T-helper 1 cell treated with Interleukin-12 subunit alpha and Interleukin-12 subunit beta and Interleukin-4 antibody, amounts not matched to agents 30 μg/mL and 1 μg/mL, for 36 hours (primary cell): ENCODE measurements around the gene FHAD1.

Experiments used
- H3K27ac Mint-ChIP-seq: one replicate; pipeline ENCODE4 v1.8.0; 2021; ENCODE audit warnings: mild to moderate bottlenecking, mixed read lengths
- H3K27me3 Mint-ChIP-seq: one replicate; pipeline ENCODE4 v1.8.0; 2021; ENCODE audit warnings: low read depth, mixed read lengths
- H3K36me3 Mint-ChIP-seq: one replicate; pipeline ENCODE4 v1.8.0; 2021; ENCODE audit warnings: low read depth, mixed read lengths
- H3K4me1 Mint-ChIP-seq: one replicate; pipeline ENCODE4 v1.8.0; 2021; ENCODE audit warnings: low read depth, mixed read lengths
- H3K4me3 Mint-ChIP-seq: one replicate; pipeline ENCODE4 v1.8.0; 2021; ENCODE audit warnings: mild to moderate bottlenecking, moderate library complexity, mixed read lengths
- H3K9me3 Mint-ChIP-seq: one replicate; pipeline ENCODE4 v1.8.0; 2021; ENCODE audit warnings: mixed read lengths

FHAD1 gene

GRCh38 chr1:15405106-15405850, 158.3 kb downstream of the FHAD1 start:
- Mint-ChIP-seq H3K27me3 (peaks cover 43% of the 10 kb centered on the region), H3K9me3 (no peaks in the 10 kb centered on the region), H3K36me3 (peaks cover 1% of the 10 kb centered on the region), H3K27ac (no peak overlapping the region), H3K4me1 (peaks cover 14% of the 10 kb centered on the region), H3K4me3 (no peak overlapping the region)

GRCh38 chr1:15406614-15407559, 159.9 kb downstream of the FHAD1 start:
- peaks cover 15% of the 10 kb centered on the region for H3K4me1 Mint-ChIP-seq
- H3K36me3 Mint-ChIP-seq, result peaks cover 7% of the 10 kb centered on the region
- no peak overlapping the region for H3K4me3 Mint-ChIP-seq
- peaks cover 41% of the 10 kb centered on the region for H3K27me3 Mint-ChIP-seq
- no peak overlapping the region for H3K27ac Mint-ChIP-seq
- no peaks in the 10 kb centered on the region for H3K9me3 Mint-ChIP-seq

- H3K4me1 Mint-ChIP-seq, result peaks cover 22% of the 10 kb centered on the region
- H3K27ac Mint-ChIP-seq, result no peak overlapping the region
- H3K36me3 Mint-ChIP-seq, result peaks cover 14% of the 10 kb centered on the region
- H3K27me3 Mint-ChIP-seq, result peaks cover 41% of the 10 kb centered on the region
- H3K9me3 Mint-ChIP-seq, result no peaks in the 10 kb centered on the region
- H3K4me3 Mint-ChIP-seq, result no peak overlapping the region
Observed at GRCh38 chr1:15407580-15407979, 160.6 kb downstream of the FHAD1 start.

- Mint-ChIP-seq H3K9me3 (no peaks in the 10 kb centered on the region), H3K4me1 (peaks cover 24% of the 10 kb centered on the region), H3K4me3 (peak overlapping the region; percentile 72), H3K27me3 (peaks cover 41% of the 10 kb centered on the region), H3K27ac (peak overlapping the region; percentile 83), H3K36me3 (peaks cover 19% of the 10 kb centered on the region)
Observed at GRCh38 chr1:15408890-15409387, 161.9 kb downstream of the FHAD1 start.

GRCh38 chr1:15409388-15410222, 162.6 kb downstream of the FHAD1 start, which contains the start of gene EFHD2:
EFHD2 (plus strand) TSS chr1:15409888; CDS start chr1:15409972, 84 bp downstream.
- Mint-ChIP-seq H3K27me3 (peaks cover 41% of the 10 kb centered on the region), H3K27ac (peak within 1 kb of the TSS; percentile 87), H3K36me3 (peaks cover 25% of the 10 kb centered on the region), H3K4me3 (peak within 1 kb of the TSS; percentile 96), H3K4me1 (peaks cover 29% of the 10 kb centered on the region), H3K9me3 (no peaks in the 10 kb centered on the region)

GRCh38 chr1:15410223-15410883, 163.3 kb downstream of the FHAD1 start:
- peaks cover 37% of the 10 kb centered on the region for H3K27me3 Mint-ChIP-seq
- H3K36me3 Mint-ChIP-seq, result peaks cover 32% of the 10 kb centered on the region
- H3K9me3 Mint-ChIP-seq, result no peaks in the 10 kb centered on the region
- peak overlapping the region; percentile 96 for H3K4me3 Mint-ChIP-seq
- H3K27ac Mint-ChIP-seq, result peak overlapping the region; percentile 87
- H3K4me1 Mint-ChIP-seq, result peaks cover 36% of the 10 kb centered on the region

- Mint-ChIP-seq H3K27ac (peak overlapping the region; percentile 87), H3K27me3 (peaks cover 32% of the 10 kb centered on the region), H3K9me3 (no peaks in the 10 kb centered on the region), H3K4me3 (peak overlapping the region; percentile 96), H3K36me3 (peaks cover 37% of the 10 kb centered on the region), H3K4me1 (peaks cover 41% of the 10 kb centered on the region)
Observed at GRCh38 chr1:15410884-15411245, 163.8 kb downstream of the FHAD1 start.

GRCh38 chr1:15411593-15412137, 164.6 kb downstream of the FHAD1 start:
- Mint-ChIP-seq H3K27me3 (peaks cover 27% of the 10 kb centered on the region), H3K27ac (peak overlapping the region; percentile 81), H3K9me3 (no peaks in the 10 kb centered on the region), H3K4me1 (peaks cover 49% of the 10 kb centered on the region), H3K36me3 (peaks cover 43% of the 10 kb centered on the region), H3K4me3 (peak overlapping the region; percentile 96)

GRCh38 chr1:15412175-15412800, 165.3 kb downstream of the FHAD1 start:
- Mint-ChIP-seq H3K4me1 (peaks cover 51% of the 10 kb centered on the region), H3K36me3 (peaks cover 43% of the 10 kb centered on the region), H3K9me3 (no peaks in the 10 kb centered on the region), H3K27me3 (peaks cover 21% of the 10 kb centered on the region), H3K27ac (peak overlapping the region; percentile 81), H3K4me3 (peak overlapping the region; percentile 96)

GRCh38 chr1:15412843-15413242, 165.8 kb downstream of the FHAD1 start:
- Mint-ChIP-seq H3K27me3 (peaks cover 15% of the 10 kb centered on the region), H3K4me3 (peak overlapping the region; percentile 96), H3K27ac (peak overlapping the region; percentile 81), H3K36me3 (peaks cover 43% of the 10 kb centered on the region), H3K4me1 (peaks cover 57% of the 10 kb centered on the region), H3K9me3 (no peaks in the 10 kb centered on the region)

GRCh38 chr1:15413563-15414444, 166.8 kb downstream of the FHAD1 start:
- H3K4me3 Mint-ChIP-seq, result peak overlapping the region; percentile 37
- peaks cover 61% of the 10 kb centered on the region for H3K4me1 Mint-ChIP-seq
- H3K27ac Mint-ChIP-seq, result peak overlapping the region; percentile 41
- no peaks in the 10 kb centered on the region for H3K9me3 Mint-ChIP-seq
- peaks cover 6% of the 10 kb centered on the region for H3K27me3 Mint-ChIP-seq
- peaks cover 46% of the 10 kb centered on the region for H3K36me3 Mint-ChIP-seq

GRCh38 chr1:15414445-15414983, 167.5 kb downstream of the FHAD1 start:
- Mint-ChIP-seq H3K36me3 (peaks cover 48% of the 10 kb centered on the region), H3K27ac (peak overlapping the region; percentile 41), H3K9me3 (no peaks in the 10 kb centered on the region)

More at GRCh38 chr1:15414445-15414983, 167.5 kb downstream of the FHAD1 start:
- Mint-ChIP-seq H3K4me3 (no peak overlapping the region), H3K27me3 (no peaks in the 10 kb centered on the region), H3K4me1 (peaks cover 59% of the 10 kb centered on the region)
